ENCODE results near the gene SGK1.

- TF ChIP-seq CTCF (IDR thresholded peaks at IDR 0.05) (no peak), ZNF263 (CRISPR knock-in tag; IDR thresholded peaks at IDR 0.05; ENCODE audit: low read depth) (no peak), ATF3 (CRISPR knock-in tag; conservative IDR thresholded peaks at IDR 0.05) (no peak), JUN (CRISPR knock-in tag; IDR thresholded peaks at IDR 0.05) (no peak), AR (CRISPR knock-in tag; IDR thresholded peaks at IDR 0.05) (no peak), GABPB1 (CRISPR knock-in tag; IDR thresholded peaks at IDR 0.05) (no peak)
These were observed 25.2 kb upstream of the SGK1 start for GRCh38 chr6:134343066-134343465.
